ENCODE measurements around the gene KCNMA1. TPM values are rescaled to one million over a fixed set of nuclear protein-coding genes. Genes with fewer than 3 reads are reported as not detected.

Gene KCNMA1
- total RNA-seq, 4 donors from 2014 or later = 68.4 to 170 (median 119) TPM

- H3K27ac ChIP-seq = peak overlapping the region in 2 of 4 donors; percentile 17 to 63
- H3K4me1 ChIP-seq = peaks cover 0 to 22% (median 10%) of the 10 kb centered on the region in 4 donors
- WGBS, 2 donors (ENCODE audit: low coverage in 1 of 2) = 92% methylated on average over 8 to 19 of the region's 19 CpGs
- H3K4me3 ChIP-seq = no peak overlapping the region
- DNase-seq = no peak
- TF ChIP-seq CTCF (IDR thresholded peaks at IDR 0.05) = no peak
- no peak for TF ChIP-seq EP300 (IDR thresholded peaks at IDR 0.05; ENCODE audit: low read depth)
- TF ChIP-seq POLR2A (IDR thresholded peaks at IDR 0.05) = no peak
- TF ChIP-seq POLR2AphosphoS5 (IDR thresholded peaks at IDR 0.05) = no peak
- H3K36me3 ChIP-seq = no peaks in the 10 kb centered on the region
- H3K9me3 ChIP-seq = no peaks in the 10 kb centered on the region
- intact Hi-C loops (cut with DNase I; ENCODE audit: low total_unique reads) = no loop called here
- H3K27me3 ChIP-seq = no peaks in the 10 kb centered on the region
- in situ Hi-C loops (cut with MboI; ENCODE audit: low pct_ligation_motif_present in 1 of 4, low pct_unique_long_range_greater_than_20kb in 1 of 4, low sequenced_read_pairs in 3 of 4) = no loop called here
Observed at GRCh38 chr10:76887223-76888010, 750.2 kb downstream of the KCNMA1 start.

GRCh38 chr10:76885816-76886215 lies 751.8 kb downstream of the KCNMA1 start:
- no peaks in the 10 kb centered on the region for H3K36me3 ChIP-seq
- DNase-seq = no peak

GRCh38 chr10:76884673-76885275 lies 752.8 kb downstream of the KCNMA1 start:
- Histone ChIP-seq H3K36me3 (no peaks in the 10 kb centered on the region), H3K27ac (peak overlapping the region in 1 of 4 donors; percentile 63), H3K9me3 (no peaks in the 10 kb centered on the region), H3K4me1 (peaks cover 0 to 22% (median 10%) of the 10 kb centered on the region in 4 donors), H3K27me3 (no peaks in the 10 kb centered on the region), H3K4me3 (no peak overlapping the region)
- in situ Hi-C loops (cut with MboI; ENCODE audit: low pct_ligation_motif_present in 1 of 4, low pct_unique_long_range_greater_than_20kb in 1 of 4, low sequenced_read_pairs in 3 of 4) (no loop called here), intact Hi-C loops (cut with DNase I; ENCODE audit: low total_unique reads) (no loop called here)
- TF ChIP-seq POLR2AphosphoS5 (IDR thresholded peaks at IDR 0.05) (no peak), CTCF (IDR thresholded peaks at IDR 0.05) (no peak)
- no peak for DNase-seq
- 64 to 70% methylated on average over 2 to 4 of the region's 4 CpGs for WGBS, 2 donors (ENCODE audit: low coverage in 1 of 2)

More at GRCh38 chr10:76885816-76886215, 751.8 kb downstream of the KCNMA1 start:
- peaks cover 0 to 22% (median 10%) of the 10 kb centered on the region in 4 donors for H3K4me1 ChIP-seq
- 23 to 37% methylated on average over 3 to 4 of the region's 4 CpGs for WGBS, 2 donors (ENCODE audit: low coverage in 1 of 2)
- intact Hi-C loops (cut with DNase I; ENCODE audit: low total_unique reads) (no loop called here), in situ Hi-C loops (cut with MboI; ENCODE audit: low pct_ligation_motif_present in 1 of 4, low pct_unique_long_range_greater_than_20kb in 1 of 4, low sequenced_read_pairs in 3 of 4) (no loop called here)
- H3K9me3 ChIP-seq = no peaks in the 10 kb centered on the region
- H3K27me3 ChIP-seq = no peaks in the 10 kb centered on the region
- no peak overlapping the region for H3K4me3 ChIP-seq
- peak overlapping the region in 2 of 4 donors; percentile 42 to 63 for H3K27ac ChIP-seq
- TF ChIP-seq CTCF (IDR thresholded peaks at IDR 0.05) = no peak
- TF ChIP-seq POLR2AphosphoS5 (IDR thresholded peaks at IDR 0.05) = peak; percentile 71 to 75 (median 72)
- TF ChIP-seq EP300 (IDR thresholded peaks at IDR 0.05; ENCODE audit: low read depth) = peak; percentile 17
- no peak for TF ChIP-seq POLR2A (IDR thresholded peaks at IDR 0.05)

- H3K4me3 ChIP-seq = no peak overlapping the region
- no peaks in the 10 kb centered on the region for H3K9me3 ChIP-seq
- DNase-seq = no peak
- no peak overlapping the region for H3K27ac ChIP-seq
- TF ChIP-seq POLR2AphosphoS5 (IDR thresholded peaks at IDR 0.05) = no peak
- no peak for TF ChIP-seq POLR2A (IDR thresholded peaks at IDR 0.05)
- no peak for TF ChIP-seq EP300 (IDR thresholded peaks at IDR 0.05; ENCODE audit: low read depth)
- TF ChIP-seq CTCF (IDR thresholded peaks at IDR 0.05) = no peak
- H3K27me3 ChIP-seq = no peaks in the 10 kb centered on the region
- 19 to 47% methylated on average over 1 of the region's 1 CpG for WGBS, 2 donors (ENCODE audit: low coverage in 1 of 2)
- no peaks in the 10 kb centered on the region for H3K36me3 ChIP-seq
- intact Hi-C loops (cut with DNase I; ENCODE audit: low total_unique reads) (no loop called here), in situ Hi-C loops (cut with MboI; ENCODE audit: low pct_ligation_motif_present in 1 of 4, low pct_unique_long_range_greater_than_20kb in 1 of 4, low sequenced_read_pairs in 3 of 4) (no loop called here)
- peaks cover 0 to 22% (median 10%) of the 10 kb centered on the region in 4 donors for H3K4me1 ChIP-seq
Observed at GRCh38 chr10:76883596-76883995, 754.0 kb downstream of the KCNMA1 start.
